ENCODE results near the gene VPS35L.

GRCh38 chr16:19520861-19521331, 34.6 kb upstream of the VPS35L start:
- TF ChIP-seq CTCF (conservative IDR thresholded peaks at IDR 0.05; ENCODE audit: low read depth, low read length): no peak
- TF ChIP-seq EZH2 (IDR thresholded peaks at IDR 0.05; ENCODE audit: borderline replicate concordance, low read depth, low read length, poor library complexity, severe bottlenecking): no peak

Measured in A673 (cell line).